Measurements from ENCODE around the gene NRIP3. TPM values are rescaled to one million over a fixed set of nuclear protein-coding genes. Genes with fewer than 3 reads are reported as not detected.

NRIP3 gene
- total RNA-seq, 1 donor from 2014 or later = 14.5 TPM

DNA sequence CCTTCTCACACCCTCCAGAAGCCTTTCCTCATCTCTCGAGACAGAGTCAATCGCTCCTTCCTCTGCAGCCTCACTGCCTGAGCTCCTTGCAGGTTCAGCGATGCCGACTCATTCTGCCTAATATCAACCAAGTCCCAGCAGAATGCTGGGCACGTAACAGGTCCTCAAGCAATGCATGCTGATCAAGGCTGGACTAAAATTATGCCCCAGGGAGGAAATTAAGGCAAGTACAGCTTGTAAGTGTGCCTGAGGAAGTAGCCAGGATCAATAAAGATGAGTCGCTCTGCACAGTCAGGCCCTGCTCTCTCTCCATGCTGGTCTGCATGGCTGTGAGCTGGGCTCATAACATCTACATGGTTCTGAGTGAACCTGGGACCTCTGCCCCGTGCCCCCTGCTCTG, 25.6 kb upstream of the NRIP3 start:
- no peak for DNase-seq (ENCODE audit: low read depth)
- H3K4me3 ChIP-seq (ENCODE audit: low read depth, low read length) = no peak overlapping the region
- TF ChIP-seq, protein P1, sequence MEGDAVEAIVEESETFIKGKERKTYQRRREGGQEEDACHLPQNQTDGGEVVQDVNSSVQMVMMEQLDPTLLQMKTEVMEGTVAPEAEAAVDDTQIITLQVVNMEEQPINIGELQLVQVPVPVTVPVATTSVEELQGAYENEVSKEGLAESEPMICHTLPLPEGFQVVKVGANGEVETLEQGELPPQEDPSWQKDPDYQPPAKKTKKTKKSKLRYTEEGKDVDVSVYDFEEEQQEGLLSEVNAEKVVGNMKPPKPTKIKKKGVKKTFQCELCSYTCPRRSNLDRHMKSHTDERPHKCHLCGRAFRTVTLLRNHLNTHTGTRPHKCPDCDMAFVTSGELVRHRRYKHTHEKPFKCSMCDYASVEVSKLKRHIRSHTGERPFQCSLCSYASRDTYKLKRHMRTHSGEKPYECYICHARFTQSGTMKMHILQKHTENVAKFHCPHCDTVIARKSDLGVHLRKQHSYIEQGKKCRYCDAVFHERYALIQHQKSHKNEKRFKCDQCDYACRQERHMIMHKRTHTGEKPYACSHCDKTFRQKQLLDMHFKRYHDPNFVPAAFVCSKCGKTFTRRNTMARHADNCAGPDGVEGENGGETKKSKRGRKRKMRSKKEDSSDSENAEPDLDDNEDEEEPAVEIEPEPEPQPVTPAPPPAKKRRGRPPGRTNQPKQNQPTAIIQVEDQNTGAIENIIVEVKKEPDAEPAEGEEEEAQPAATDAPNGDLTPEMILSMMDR (conservative IDR thresholded peaks at IDR 0.05; ENCODE audit: low read depth, low read length) = no peak

DNA sequence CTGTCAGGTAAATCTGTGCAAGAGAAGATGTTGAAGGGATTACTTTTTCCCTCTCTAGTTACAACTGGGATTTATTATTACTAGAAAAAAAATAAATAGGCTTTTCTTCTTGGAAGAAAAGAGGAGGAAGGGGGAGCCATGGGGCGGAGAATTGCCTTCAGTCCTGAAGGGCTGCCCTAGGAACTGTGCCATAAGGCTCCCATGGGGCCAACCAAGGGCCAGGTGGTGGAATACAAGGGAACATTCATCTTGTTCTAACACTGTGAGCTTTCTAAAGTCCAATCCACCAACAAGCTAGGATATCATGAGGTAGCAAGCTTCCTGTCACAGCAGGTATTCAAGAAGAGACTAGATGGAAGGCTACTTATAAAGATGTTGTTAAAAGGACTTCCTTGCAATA, 24.8 kb upstream of the NRIP3 start:
- TF ChIP-seq, protein P1 (conservative IDR thresholded peaks at IDR 0.05; ENCODE audit: low read depth, low read length) = no peak
- no peak overlapping the region for H3K4me3 ChIP-seq (ENCODE audit: low read depth, low read length)
- DNase-seq (ENCODE audit: low read depth) = no peak

DNA sequence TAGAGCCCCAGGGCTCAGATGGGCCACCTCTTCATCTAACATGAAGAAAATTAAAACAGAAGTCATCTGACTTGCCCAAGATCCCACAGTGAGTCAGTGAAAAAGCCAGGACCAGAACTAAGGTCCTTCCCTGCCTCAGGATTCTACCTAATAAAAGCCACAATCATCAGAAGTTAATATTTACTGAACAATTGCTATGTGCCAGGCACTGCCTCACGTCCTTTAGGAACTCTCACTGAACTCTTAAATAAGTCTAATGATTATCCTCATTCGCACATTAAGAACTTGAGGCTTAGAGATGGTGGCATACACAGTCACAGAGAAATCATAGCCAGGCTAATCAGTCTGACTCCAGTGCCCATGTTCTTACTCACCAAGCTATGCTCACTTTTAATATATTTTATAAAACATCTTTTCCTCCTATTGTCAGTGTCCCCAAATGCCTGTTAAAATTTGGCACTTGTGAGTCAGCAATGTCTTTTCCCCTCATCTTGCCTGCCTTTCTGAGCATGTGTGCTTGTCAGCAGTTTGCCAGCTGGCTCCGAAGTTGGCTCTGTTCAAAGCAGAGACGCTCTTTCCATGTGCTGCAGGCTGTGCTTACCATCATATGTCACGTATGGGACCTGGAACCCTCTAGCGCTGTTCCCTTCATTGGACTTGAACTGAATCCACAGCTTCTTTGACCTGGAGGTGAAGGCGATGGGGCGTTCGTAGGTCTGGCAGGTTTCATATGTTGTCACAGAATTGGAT, 21.5 kb upstream of the NRIP3 start:
- TF ChIP-seq, protein P1 (conservative IDR thresholded peaks at IDR 0.05; ENCODE audit: low read depth, low read length) = no peak
- H3K4me3 ChIP-seq (ENCODE audit: low read depth, low read length) = no peak overlapping the region
- DNase-seq (ENCODE audit: low read depth) = peak; percentile 33

DNA sequence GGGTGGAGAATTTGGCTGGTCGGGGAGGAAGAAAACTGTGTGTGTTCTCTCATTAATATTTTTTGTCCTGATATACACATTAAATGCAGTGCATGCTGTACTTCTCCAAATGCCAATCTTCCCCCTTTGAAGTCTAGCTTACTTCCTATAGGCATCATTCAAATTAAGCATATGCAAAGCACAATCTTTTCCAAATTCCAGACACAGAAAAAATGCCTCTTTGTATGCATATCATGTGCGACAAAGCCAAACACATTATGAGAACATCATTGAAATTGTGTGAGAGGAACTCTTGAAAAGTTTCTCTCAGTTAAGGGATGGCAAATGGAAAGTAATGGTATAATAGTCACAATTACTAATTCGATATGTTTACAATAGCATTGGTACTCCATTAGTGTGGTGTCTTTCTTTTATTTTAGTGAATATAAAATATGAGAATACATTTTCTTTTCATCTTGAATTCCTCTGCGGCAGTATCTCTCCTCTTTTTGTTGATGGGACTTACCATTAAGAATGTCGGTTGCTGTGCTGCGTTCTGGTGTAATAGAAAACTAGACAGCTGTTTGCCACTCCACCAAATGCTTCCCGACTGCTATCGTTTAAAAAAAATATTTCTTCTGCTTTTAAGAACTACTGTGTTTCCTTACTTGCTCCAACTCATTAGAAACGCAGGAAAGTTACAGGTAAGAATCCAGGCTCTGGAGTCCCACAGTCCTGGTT, 19.3 kb upstream of the NRIP3 start:
- TF ChIP-seq, protein P1 (conservative IDR thresholded peaks at IDR 0.05; ENCODE audit: low read depth, low read length) = no peak
- DNase-seq (ENCODE audit: low read depth) = no peak

DNA sequence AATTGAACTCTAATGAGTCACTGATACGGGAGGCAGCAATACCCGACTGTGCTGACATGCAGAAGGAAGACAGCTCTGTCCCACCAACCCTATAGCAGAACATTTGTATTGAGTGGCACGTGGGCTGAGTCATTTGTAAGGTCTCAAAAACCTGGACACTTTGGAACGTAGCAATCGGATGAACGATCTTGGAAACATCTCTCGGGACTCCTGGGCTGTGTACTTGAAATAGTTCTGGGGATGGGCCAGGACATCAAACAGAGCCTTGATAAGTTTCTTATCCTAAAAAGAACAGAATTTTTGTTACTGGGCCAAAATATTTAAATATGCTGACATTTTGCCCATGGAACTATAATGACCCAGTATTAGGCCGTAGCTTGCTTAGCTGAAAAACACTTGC, 17.1 kb upstream of the NRIP3 start:
- DNase-seq (ENCODE audit: low read depth) = no peak
- TF ChIP-seq, protein P1 (conservative IDR thresholded peaks at IDR 0.05; ENCODE audit: low read depth, low read length) = no peak
- H3K4me3 ChIP-seq (ENCODE audit: low read depth, low read length) = no peak overlapping the region

More for the DNA sequence above, 19.3 kb upstream of the NRIP3 start:
- H3K4me3 ChIP-seq (ENCODE audit: low read depth, low read length) = no peak overlapping the region

DNA sequence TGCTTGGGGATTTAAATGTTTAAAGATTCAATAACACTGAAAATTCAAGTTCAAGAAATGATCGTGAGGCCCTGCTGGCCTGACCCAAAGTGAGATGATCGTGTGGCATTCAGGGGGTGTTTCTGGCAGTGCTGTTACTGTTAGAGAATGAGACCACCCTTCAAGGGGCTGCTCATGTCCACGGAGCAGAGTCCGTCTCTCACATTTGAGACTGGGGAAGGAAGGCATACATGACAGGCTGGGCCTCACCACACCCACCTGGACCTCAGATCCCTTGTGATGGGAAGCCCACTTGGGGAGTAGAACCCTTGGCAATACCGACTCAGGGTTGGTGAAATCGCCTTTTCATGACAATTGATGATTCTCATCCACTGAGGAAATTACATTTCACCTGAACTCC, 16.1 kb upstream of the NRIP3 start:
- no peak for DNase-seq (ENCODE audit: low read depth)
- H3K4me3 ChIP-seq (ENCODE audit: low read depth, low read length) = no peak overlapping the region
- TF ChIP-seq, protein P1 (conservative IDR thresholded peaks at IDR 0.05; ENCODE audit: low read depth, low read length) = no peak
